Cortex of kidney (tissue), 1 donor: ENCODE data around the gene PTPN23.
"Not testable (repeated sequence)": the region's sequence is repeated elsewhere in the genome, so short reads cannot be mapped to it uniquely, and the experiment has no call there.

ENCODE experiments used
- DNase-seq: peaks from one replicate; lab custom pipeline; 2025; lab: John Stamatoyannopoulos, UW

Gene PTPN23

GRCh38 chr3:47452453-47453215 lies 71.8 kb downstream of the PTPN23 start:
- DNase-seq = no peak

GRCh38 chr3:47455806-47456452 lies 75.1 kb downstream of the PTPN23 start:
- DNase-seq = no peak

- no peak for DNase-seq
Observed at GRCh38 chr3:47456984-47457383, 76.2 kb downstream of the PTPN23 start.

- not testable (repeated sequence) for DNase-seq
Observed at GRCh38 chr3:47459534-47460085, 78.8 kb downstream of the PTPN23 start.
